GM21526 (cell line): ENCODE measurements around the gene MBLAC1.
"Not testable (repeated sequence)": the region's sequence is repeated elsewhere in the genome, so short reads cannot be mapped to it uniquely, and the experiment has no call there.

Experiments
- ATAC-seq: cut with Tn5 transposase; IDR thresholded peaks from one replicate; pipeline ENCODE4 v1.9.1; 2021; ENCODE audit warnings: moderate library complexity; ENCODE audit not compliant: unreplicated experiment, low FRiP score

Gene MBLAC1

GRCh38 chr7:100119970-100120732 lies 6.6 kb upstream of the MBLAC1 start:
- ATAC-seq: peak; percentile 19

- no peak for ATAC-seq
Measured at GRCh38 chr7:100120733-100121036, 6.1 kb upstream of the MBLAC1 start.

GRCh38 chr7:100122067-100122466 lies 4.7 kb upstream of the MBLAC1 start:
- no peak for ATAC-seq

- ATAC-seq: no peak
Measured at GRCh38 chr7:100122568-100122967, 4.2 kb upstream of the MBLAC1 start.

GRCh38 chr7:100124301-100125230 lies 2.2 kb upstream of the MBLAC1 start:
- ATAC-seq: no peak

GRCh38 chr7:100126239-100126930 lies 382 bp upstream of the MBLAC1 start:
- no peak for ATAC-seq

- no peak for ATAC-seq
Measured at GRCh38 chr7:100127866-100128636, 1.3 kb downstream of the MBLAC1 start.

- ATAC-seq: no peak
Measured at GRCh38 chr7:100128637-100128963, 1.8 kb downstream of the MBLAC1 start.

GRCh38 chr7:100130220-100130607 lies 3.4 kb downstream of the MBLAC1 start:
- ATAC-seq: not testable (repeated sequence)

- no peak for ATAC-seq
Measured at GRCh38 chr7:100130608-100131453, 4.1 kb downstream of the MBLAC1 start.

- ATAC-seq: no peak
Measured at GRCh38 chr7:100132126-100132525, 5.4 kb downstream of the MBLAC1 start.

GRCh38 chr7:100132697-100133151 lies 6.0 kb downstream of the MBLAC1 start:
- no peak for ATAC-seq

- ATAC-seq: no peak
Measured at GRCh38 chr7:100137851-100138760, 11.3 kb downstream of the MBLAC1 start.

- ATAC-seq: no peak
Measured at GRCh38 chr7:100141555-100141949, 14.8 kb downstream of the MBLAC1 start.

GRCh38 chr7:100142461-100142860 lies 15.7 kb downstream of the MBLAC1 start:
- ATAC-seq: no peak

GRCh38 chr7:100146350-100146749 lies 19.6 kb downstream of the MBLAC1 start:
- ATAC-seq: not testable (repeated sequence)

GRCh38 chr7:100147278-100147677 lies 20.5 kb downstream of the MBLAC1 start:
- ATAC-seq: no peak

- ATAC-seq: no peak
Measured at GRCh38 chr7:100148225-100148558, 21.4 kb downstream of the MBLAC1 start.
